GM23248 (cell line): ENCODE data around the gene CLTRN.

ENCODE experiments used
- EZH2 ChIP-seq: fragments of 200-600 bp; sonication (generic); IDR thresholded peaks from 2 replicates; pipeline ENCODE4 v1.6.1; 2018; ENCODE audit warnings: antibody characterized with exemption, mild to moderate bottlenecking; ENCODE audit not compliant: insufficient read depth, poor library complexity, severe bottlenecking
- EZH2phosphoT487 ChIP-seq: fragments of 200-600 bp; sonication (generic); IDR thresholded peaks from 2 replicates; pipeline ENCODE4 v1.6.1; 2018; ENCODE audit warnings: antibody characterized with exemption, moderate library complexity, mild to moderate bottlenecking, low read depth; ENCODE audit not compliant: insufficient read depth

DNA sequence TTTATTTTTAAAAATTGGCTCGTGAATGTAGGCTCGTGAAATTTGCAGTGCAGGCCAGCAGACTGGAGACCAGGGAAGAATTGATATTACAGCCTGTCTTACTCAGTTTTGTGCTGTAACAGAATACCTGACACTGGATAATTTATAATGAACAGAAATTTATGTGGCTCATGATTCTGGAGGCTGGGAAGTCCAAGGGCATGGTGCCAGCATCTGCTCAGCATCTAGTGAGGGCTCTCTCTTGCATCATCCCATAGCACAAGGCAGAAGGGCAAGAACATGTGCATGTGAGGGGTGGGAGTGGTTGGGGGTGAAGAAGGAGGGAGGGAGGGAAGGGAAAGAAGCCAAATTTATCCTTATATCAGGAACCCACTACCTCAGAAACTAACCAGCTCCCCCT, 13.7 kb upstream of the CLTRN start:
- TF ChIP-seq EZH2phosphoT487 (no peak), EZH2 (no peak)
